Osteoblast (primary cell): ENCODE measurements around the gene CCDC175. TPM values are rescaled to one million over a fixed set of nuclear protein-coding genes. Genes with fewer than 3 reads are reported as not detected.

Experiments used
- DNase-seq: peaks from one replicate; pipeline ENCODE4 v3.0.0; 2011; ENCODE audit warnings: low spot score, mixed read lengths; ENCODE audit not compliant: insufficient read length; ENCODE audit errors: missing footprints
- H2AFZ ChIP-seq: 2 replicates; pipeline ENCODE4 v1.6.0; 2011; ENCODE audit warnings: mild to moderate bottlenecking, low read length
- H3K27ac ChIP-seq: 2 replicates; pipeline ENCODE4 v1.5.1; 2011; ENCODE audit warnings: mild to moderate bottlenecking, low read depth, low read length, moderate library complexity
- H3K27me3 ChIP-seq: 2 replicates; pipeline ENCODE4 v1.6.0; 2012; ENCODE audit warnings: mild to moderate bottlenecking, control low read depth, inconsistent platforms, low read length, moderate library complexity; ENCODE audit not compliant: insufficient read depth
- H3K36me3 ChIP-seq: 2 replicates; pipeline ENCODE4 v1.5.1; 2011; ENCODE audit warnings: mild to moderate bottlenecking, low read length, control low read depth, moderate library complexity; ENCODE audit not compliant: insufficient read depth
- H3K4me1 ChIP-seq: 2 replicates; pipeline ENCODE4 v1.5.1; 2011; ENCODE audit warnings: mild to moderate bottlenecking, low read length, control low read depth, moderate library complexity; ENCODE audit not compliant: insufficient read depth
- H3K4me2 ChIP-seq: 2 replicates; pipeline ENCODE4 v1.6.0; 2011; ENCODE audit warnings: mild to moderate bottlenecking, low read length; ENCODE audit not compliant: insufficient read depth
- H3K4me3 ChIP-seq: fragments of 200-600 bp; sonication (generic); 3 replicates; pipeline ENCODE4 v1.5.1; 2012; ENCODE audit warnings: mild to moderate bottlenecking, low read length, inconsistent platforms; ENCODE audit not compliant: insufficient read depth
- H3K79me2 ChIP-seq: 2 replicates; pipeline ENCODE4 v1.6.0; 2012; ENCODE audit warnings: mild to moderate bottlenecking, low read length, control low read depth, inconsistent platforms; ENCODE audit not compliant: insufficient read depth
- H3K9me3 ChIP-seq: 2 replicates; pipeline ENCODE4 v1.5.1; 2011; ENCODE audit warnings: low read depth, low read length, control low read depth
- H4K20me1 ChIP-seq: 2 replicates; pipeline ENCODE4 v1.6.0; 2012; ENCODE audit warnings: mild to moderate bottlenecking, low read length, control low read depth; ENCODE audit not compliant: insufficient read depth
- total RNA-seq: library from RNA; depleted of rRNA; stranded (reverse); fragments of >200 nt; gene quantifications from 2 replicates; pipeline ENCODE4 v1.2.3, GENCODE V29; 2012
- TF ChIP-seq, protein P1 (sequence below): IDR thresholded peaks from 2 replicates; pipeline ENCODE4 v1.5.1; 2011; ENCODE audit warnings: mild to moderate bottlenecking, low read depth, low read length, moderate library complexity; ENCODE audit errors: extremely low read depth

CCDC175 gene
- total RNA-seq, 1 donor, result not detected

DNA sequence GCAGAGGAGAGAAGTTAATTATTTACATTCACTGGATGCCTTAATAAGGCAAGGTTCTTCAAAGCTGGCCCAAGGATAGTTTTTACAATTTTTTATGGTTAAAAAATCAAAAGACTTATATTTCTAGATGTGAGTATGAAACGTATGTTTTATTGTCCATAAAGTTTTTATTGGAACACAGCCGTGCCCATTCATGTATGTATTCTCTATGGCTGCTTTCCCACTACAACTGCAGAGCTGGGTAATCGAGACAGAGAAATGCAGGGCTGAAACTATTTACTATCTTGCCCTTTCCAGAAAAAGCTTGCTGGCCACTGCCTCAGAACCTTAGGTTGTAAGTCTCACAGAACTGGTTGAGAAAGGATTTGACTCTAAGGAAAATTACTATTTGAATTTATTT, 75.9 kb downstream of the CCDC175 start:
- no peak overlapping the region for H3K4me2 ChIP-seq

DNA sequence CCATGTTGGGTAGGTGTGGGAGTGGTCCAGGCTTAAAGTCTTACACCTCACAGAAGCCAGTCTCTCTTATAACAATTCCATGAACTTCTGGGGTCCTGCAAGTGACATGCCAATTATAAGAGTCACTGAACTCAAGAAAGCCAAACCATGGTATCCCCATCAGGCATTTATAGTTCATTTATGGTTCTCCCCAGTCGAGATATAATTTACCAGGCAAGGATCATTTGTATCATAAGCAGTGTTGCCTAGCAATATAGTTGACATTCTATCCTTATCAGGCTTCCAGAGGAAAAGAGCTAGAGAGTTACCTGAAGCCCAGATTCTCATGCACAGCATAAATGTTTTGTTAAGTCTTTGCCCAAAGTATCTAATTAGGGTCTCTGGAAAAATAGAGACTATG, 84.2 kb downstream of the CCDC175 start:
- Histone ChIP-seq H3K79me2 (peaks cover 44% of the 10 kb centered on the region), H3K4me3 (no peak overlapping the region), H3K27me3 (no peaks in the 10 kb centered on the region), H3K36me3 (peaks cover 76% of the 10 kb centered on the region), H3K27ac (no peak overlapping the region), H3K4me2 (no peak overlapping the region), H2AFZ (no peak overlapping the region), H4K20me1 (peaks cover 5% of the 10 kb centered on the region), H3K9me3 (no peaks in the 10 kb centered on the region), H3K4me1 (no peaks in the 10 kb centered on the region)
- DNase-seq, result no peak
- TF ChIP-seq, protein P1, sequence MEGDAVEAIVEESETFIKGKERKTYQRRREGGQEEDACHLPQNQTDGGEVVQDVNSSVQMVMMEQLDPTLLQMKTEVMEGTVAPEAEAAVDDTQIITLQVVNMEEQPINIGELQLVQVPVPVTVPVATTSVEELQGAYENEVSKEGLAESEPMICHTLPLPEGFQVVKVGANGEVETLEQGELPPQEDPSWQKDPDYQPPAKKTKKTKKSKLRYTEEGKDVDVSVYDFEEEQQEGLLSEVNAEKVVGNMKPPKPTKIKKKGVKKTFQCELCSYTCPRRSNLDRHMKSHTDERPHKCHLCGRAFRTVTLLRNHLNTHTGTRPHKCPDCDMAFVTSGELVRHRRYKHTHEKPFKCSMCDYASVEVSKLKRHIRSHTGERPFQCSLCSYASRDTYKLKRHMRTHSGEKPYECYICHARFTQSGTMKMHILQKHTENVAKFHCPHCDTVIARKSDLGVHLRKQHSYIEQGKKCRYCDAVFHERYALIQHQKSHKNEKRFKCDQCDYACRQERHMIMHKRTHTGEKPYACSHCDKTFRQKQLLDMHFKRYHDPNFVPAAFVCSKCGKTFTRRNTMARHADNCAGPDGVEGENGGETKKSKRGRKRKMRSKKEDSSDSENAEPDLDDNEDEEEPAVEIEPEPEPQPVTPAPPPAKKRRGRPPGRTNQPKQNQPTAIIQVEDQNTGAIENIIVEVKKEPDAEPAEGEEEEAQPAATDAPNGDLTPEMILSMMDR, result no peak

More for the DNA sequence above, 75.9 kb downstream of the CCDC175 start:
- H3K27me3 ChIP-seq, result no peaks in the 10 kb centered on the region
- no peak overlapping the region for H3K27ac ChIP-seq
- no peak for DNase-seq
- H3K36me3 ChIP-seq, result peaks cover 24% of the 10 kb centered on the region
- TF ChIP-seq, protein P1, result no peak
- peaks cover 9% of the 10 kb centered on the region for H3K79me2 ChIP-seq
- H4K20me1 ChIP-seq, result no peaks in the 10 kb centered on the region
- H3K4me3 ChIP-seq, result no peak overlapping the region
- no peaks in the 10 kb centered on the region for H3K9me3 ChIP-seq
- H2AFZ ChIP-seq, result no peak overlapping the region
- no peaks in the 10 kb centered on the region for H3K4me1 ChIP-seq

DNA sequence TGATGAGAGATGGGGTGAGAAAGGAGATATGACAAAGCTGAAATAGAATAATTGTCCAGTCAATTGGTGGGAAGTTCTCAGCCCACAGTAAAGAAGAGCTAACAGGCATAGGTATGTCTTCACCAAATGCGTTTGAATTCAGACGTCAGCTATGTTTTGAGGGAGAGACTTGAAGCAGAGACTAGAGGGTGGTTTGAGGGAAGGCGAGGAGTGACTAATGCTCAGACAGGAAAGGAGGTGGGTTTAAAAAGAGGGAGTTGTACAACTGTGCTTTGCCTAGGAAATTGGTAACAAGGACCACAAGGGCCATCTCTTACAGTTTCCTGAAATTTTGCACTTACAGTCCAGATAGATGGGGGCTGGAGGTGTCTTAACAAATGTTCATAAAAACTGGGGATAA, 85.9 kb downstream of the CCDC175 start:
- no peak overlapping the region for H2AFZ ChIP-seq
- H3K4me2 ChIP-seq, result no peak overlapping the region
- peaks cover 54% of the 10 kb centered on the region for H3K79me2 ChIP-seq
- no peaks in the 10 kb centered on the region for H3K9me3 ChIP-seq
- H3K27ac ChIP-seq, result no peak overlapping the region
- H3K4me1 ChIP-seq, result peaks cover 7% of the 10 kb centered on the region
- peaks cover 67% of the 10 kb centered on the region for H3K36me3 ChIP-seq
- TF ChIP-seq, protein P1, result no peak
- H3K27me3 ChIP-seq, result no peaks in the 10 kb centered on the region
- no peak overlapping the region for H3K4me3 ChIP-seq
- H4K20me1 ChIP-seq, result peaks cover 5% of the 10 kb centered on the region
- no peak for DNase-seq

DNA sequence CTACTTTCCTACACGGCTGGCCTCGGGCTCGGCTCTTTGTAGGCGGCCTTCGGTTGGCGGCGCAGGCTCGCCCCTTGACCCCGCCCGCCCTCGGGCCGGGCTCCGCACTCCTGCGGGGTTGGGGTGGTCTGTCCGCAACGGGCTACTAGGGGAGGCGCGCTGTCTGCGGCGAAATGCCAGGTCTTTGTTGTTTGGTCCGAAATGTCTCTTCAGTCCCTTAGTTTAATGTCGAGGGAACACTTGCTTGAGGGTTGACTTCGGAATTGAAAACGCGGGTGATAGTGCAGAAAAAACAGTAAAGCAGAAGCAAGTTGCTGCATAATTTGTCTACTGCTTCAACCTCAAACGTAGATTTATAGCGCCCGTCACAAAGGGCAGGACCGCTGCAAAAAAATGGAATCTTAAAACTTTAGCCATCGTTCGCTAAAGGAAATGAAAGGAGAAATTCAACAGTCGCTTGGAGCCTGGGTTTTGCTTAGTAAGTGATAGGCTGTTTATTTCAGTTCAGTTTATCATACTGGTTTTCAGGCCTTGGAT, 91.9 kb downstream of the CCDC175 start:
- no peaks in the 10 kb centered on the region for H3K9me3 ChIP-seq
- H3K4me1 ChIP-seq, result peaks cover 46% of the 10 kb centered on the region
- peaks cover 20% of the 10 kb centered on the region for H3K36me3 ChIP-seq
- peaks cover 81% of the 10 kb centered on the region for H3K79me2 ChIP-seq
- H3K4me3 ChIP-seq, result peak overlapping the region; percentile 80
- H3K27me3 ChIP-seq, result no peaks in the 10 kb centered on the region
- peaks cover 11% of the 10 kb centered on the region for H4K20me1 ChIP-seq
- H3K4me2 ChIP-seq, result peak overlapping the region; percentile 88
- DNase-seq, result no peak
- TF ChIP-seq, protein P1, result no peak
- peak overlapping the region; percentile 79 for H2AFZ ChIP-seq
- H3K27ac ChIP-seq, result peak overlapping the region; percentile 97
